ENCODE measurements around the gene IL1R1. TPM values are rescaled to one million over a fixed set of nuclear protein-coding genes. Genes with fewer than 3 reads are reported as not detected.

Gene IL1R1
- polyA plus RNA-seq, 1 donor from 2014 or later = not detected

GRCh38 chr2:102144128-102144527, 1.6 kb downstream of the IL1R1 start:
- Histone ChIP-seq H3K4me2 (ENCODE audit: low read length) (no peak overlapping the region), H3K79me2 (replicated peaks; ENCODE audit: insufficient read depth, low read length) (no peaks in the 10 kb centered on the region)

GRCh38 chr2:102145107-102145506, 2.6 kb downstream of the IL1R1 start:
- H2AFZ ChIP-seq (ENCODE audit: low read depth, low read length) = no peak overlapping the region
- H3K36me3 ChIP-seq (ENCODE audit: insufficient read depth, low read length) = no peaks in the 10 kb centered on the region
- H3K9ac ChIP-seq (ENCODE audit: low read length) = no peak overlapping the region
- no peaks in the 10 kb centered on the region for H3K9me2 ChIP-seq (ENCODE audit: insufficient read depth, low read length)
- no peaks in the 10 kb centered on the region for H4K20me1 ChIP-seq (ENCODE audit: insufficient read depth)
- no peaks in the 10 kb centered on the region for H3K79me2 ChIP-seq (replicated peaks; ENCODE audit: insufficient read depth, low read length)
- H3K9me3 ChIP-seq (ENCODE audit: low read length) = no peaks in the 10 kb centered on the region
- H3F3A ChIP-seq (ENCODE audit: insufficient read depth, low read length, poor library complexity, severe bottlenecking) = no peaks in the 10 kb centered on the region
- H3K27ac ChIP-seq (ENCODE audit: low read length) = no peak overlapping the region
- no peak for TF ChIP-seq EZH2 (IDR thresholded peaks at IDR 0.05; ENCODE audit: borderline replicate concordance, insufficient read depth, low read length, poor library complexity, severe bottlenecking)
- no peak for TF ChIP-seq MXI1 (conservative IDR thresholded peaks at IDR 0.05; ENCODE audit: poor library complexity, severe bottlenecking)
- TF ChIP-seq, protein P1, sequence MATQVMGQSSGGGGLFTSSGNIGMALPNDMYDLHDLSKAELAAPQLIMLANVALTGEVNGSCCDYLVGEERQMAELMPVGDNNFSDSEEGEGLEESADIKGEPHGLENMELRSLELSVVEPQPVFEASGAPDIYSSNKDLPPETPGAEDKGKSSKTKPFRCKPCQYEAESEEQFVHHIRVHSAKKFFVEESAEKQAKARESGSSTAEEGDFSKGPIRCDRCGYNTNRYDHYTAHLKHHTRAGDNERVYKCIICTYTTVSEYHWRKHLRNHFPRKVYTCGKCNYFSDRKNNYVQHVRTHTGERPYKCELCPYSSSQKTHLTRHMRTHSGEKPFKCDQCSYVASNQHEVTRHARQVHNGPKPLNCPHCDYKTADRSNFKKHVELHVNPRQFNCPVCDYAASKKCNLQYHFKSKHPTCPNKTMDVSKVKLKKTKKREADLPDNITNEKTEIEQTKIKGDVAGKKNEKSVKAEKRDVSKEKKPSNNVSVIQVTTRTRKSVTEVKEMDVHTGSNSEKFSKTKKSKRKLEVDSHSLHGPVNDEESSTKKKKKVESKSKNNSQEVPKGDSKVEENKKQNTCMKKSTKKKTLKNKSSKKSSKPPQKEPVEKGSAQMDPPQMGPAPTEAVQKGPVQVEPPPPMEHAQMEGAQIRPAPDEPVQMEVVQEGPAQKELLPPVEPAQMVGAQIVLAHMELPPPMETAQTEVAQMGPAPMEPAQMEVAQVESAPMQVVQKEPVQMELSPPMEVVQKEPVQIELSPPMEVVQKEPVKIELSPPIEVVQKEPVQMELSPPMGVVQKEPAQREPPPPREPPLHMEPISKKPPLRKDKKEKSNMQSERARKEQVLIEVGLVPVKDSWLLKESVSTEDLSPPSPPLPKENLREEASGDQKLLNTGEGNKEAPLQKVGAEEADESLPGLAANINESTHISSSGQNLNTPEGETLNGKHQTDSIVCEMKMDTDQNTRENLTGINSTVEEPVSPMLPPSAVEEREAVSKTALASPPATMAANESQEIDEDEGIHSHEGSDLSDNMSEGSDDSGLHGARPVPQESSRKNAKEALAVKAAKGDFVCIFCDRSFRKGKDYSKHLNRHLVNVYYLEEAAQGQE (IDR thresholded peaks at IDR 0.05; ENCODE audit: borderline replicate concordance) = no peak
- TF ChIP-seq, protein P2, sequence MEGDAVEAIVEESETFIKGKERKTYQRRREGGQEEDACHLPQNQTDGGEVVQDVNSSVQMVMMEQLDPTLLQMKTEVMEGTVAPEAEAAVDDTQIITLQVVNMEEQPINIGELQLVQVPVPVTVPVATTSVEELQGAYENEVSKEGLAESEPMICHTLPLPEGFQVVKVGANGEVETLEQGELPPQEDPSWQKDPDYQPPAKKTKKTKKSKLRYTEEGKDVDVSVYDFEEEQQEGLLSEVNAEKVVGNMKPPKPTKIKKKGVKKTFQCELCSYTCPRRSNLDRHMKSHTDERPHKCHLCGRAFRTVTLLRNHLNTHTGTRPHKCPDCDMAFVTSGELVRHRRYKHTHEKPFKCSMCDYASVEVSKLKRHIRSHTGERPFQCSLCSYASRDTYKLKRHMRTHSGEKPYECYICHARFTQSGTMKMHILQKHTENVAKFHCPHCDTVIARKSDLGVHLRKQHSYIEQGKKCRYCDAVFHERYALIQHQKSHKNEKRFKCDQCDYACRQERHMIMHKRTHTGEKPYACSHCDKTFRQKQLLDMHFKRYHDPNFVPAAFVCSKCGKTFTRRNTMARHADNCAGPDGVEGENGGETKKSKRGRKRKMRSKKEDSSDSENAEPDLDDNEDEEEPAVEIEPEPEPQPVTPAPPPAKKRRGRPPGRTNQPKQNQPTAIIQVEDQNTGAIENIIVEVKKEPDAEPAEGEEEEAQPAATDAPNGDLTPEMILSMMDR (IDR thresholded peaks at IDR 0.05; ENCODE audit: poor library complexity, severe bottlenecking) = no peak
- TF ChIP-seq SMC3 (conservative IDR thresholded peaks at IDR 0.05; ENCODE audit: poor library complexity) = no peak
- TF ChIP-seq POLR2AphosphoS5 (IDR thresholded peaks at IDR 0.05) = no peak
- no peak for TF ChIP-seq EP300 (conservative IDR thresholded peaks at IDR 0.05; ENCODE audit: poor library complexity, severe bottlenecking)
- no peak for TF ChIP-seq RAD21 (conservative IDR thresholded peaks at IDR 0.05)
- TF ChIP-seq TAF1 (IDR thresholded peaks at IDR 0.05; ENCODE audit: low read depth) = no peak
- no peak overlapping the region for H3K4me3 ChIP-seq (ENCODE audit: low read length)
- peaks cover 29% of the 10 kb centered on the region for H3K27me3 ChIP-seq (ENCODE audit: insufficient read depth, low read depth, low read length)
- H3K4me2 ChIP-seq (ENCODE audit: low read length) = no peak overlapping the region

More at GRCh38 chr2:102144128-102144527, 1.6 kb downstream of the IL1R1 start:
- no peaks in the 10 kb centered on the region for H3K36me3 ChIP-seq (ENCODE audit: insufficient read depth, low read length)
- H3K9me3 ChIP-seq (ENCODE audit: low read length) = no peaks in the 10 kb centered on the region
- H3F3A ChIP-seq (ENCODE audit: insufficient read depth, low read length, poor library complexity, severe bottlenecking) = no peaks in the 10 kb centered on the region
- no peak overlapping the region for H2AFZ ChIP-seq (ENCODE audit: low read depth, low read length)
- H3K27me3 ChIP-seq (ENCODE audit: insufficient read depth, low read depth, low read length) = peaks cover 29% of the 10 kb centered on the region
- no peaks in the 10 kb centered on the region for H3K9me2 ChIP-seq (ENCODE audit: insufficient read depth, low read length)
- H3K9ac ChIP-seq (ENCODE audit: low read length) = no peak overlapping the region
- no peak for TF ChIP-seq SMC3 (conservative IDR thresholded peaks at IDR 0.05; ENCODE audit: poor library complexity)
- TF ChIP-seq EZH2 (IDR thresholded peaks at IDR 0.05; ENCODE audit: borderline replicate concordance, insufficient read depth, low read length, poor library complexity, severe bottlenecking) = no peak
- TF ChIP-seq POLR2AphosphoS5 (IDR thresholded peaks at IDR 0.05) = no peak
- H3K4me3 ChIP-seq (ENCODE audit: low read length) = no peak overlapping the region
- H4K20me1 ChIP-seq (ENCODE audit: insufficient read depth) = no peaks in the 10 kb centered on the region
- H3K27ac ChIP-seq (ENCODE audit: low read length) = no peak overlapping the region
